LNCAP (cell line): ENCODE results near the gene BABAM2.

Source experiments
- TF ChIP-seq, protein P1 (sequence below): fragments of 450-650 bp; IDR thresholded peaks from 2 replicates; pipeline ENCODE4 v1.5.1; 2017; ENCODE audit warnings: mild to moderate bottlenecking

Gene BABAM2

GRCh38 chr2:28021898-28022297, 131.4 kb downstream of the BABAM2 start:
- TF ChIP-seq, protein P1, sequence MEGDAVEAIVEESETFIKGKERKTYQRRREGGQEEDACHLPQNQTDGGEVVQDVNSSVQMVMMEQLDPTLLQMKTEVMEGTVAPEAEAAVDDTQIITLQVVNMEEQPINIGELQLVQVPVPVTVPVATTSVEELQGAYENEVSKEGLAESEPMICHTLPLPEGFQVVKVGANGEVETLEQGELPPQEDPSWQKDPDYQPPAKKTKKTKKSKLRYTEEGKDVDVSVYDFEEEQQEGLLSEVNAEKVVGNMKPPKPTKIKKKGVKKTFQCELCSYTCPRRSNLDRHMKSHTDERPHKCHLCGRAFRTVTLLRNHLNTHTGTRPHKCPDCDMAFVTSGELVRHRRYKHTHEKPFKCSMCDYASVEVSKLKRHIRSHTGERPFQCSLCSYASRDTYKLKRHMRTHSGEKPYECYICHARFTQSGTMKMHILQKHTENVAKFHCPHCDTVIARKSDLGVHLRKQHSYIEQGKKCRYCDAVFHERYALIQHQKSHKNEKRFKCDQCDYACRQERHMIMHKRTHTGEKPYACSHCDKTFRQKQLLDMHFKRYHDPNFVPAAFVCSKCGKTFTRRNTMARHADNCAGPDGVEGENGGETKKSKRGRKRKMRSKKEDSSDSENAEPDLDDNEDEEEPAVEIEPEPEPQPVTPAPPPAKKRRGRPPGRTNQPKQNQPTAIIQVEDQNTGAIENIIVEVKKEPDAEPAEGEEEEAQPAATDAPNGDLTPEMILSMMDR, result no peak

DNA sequence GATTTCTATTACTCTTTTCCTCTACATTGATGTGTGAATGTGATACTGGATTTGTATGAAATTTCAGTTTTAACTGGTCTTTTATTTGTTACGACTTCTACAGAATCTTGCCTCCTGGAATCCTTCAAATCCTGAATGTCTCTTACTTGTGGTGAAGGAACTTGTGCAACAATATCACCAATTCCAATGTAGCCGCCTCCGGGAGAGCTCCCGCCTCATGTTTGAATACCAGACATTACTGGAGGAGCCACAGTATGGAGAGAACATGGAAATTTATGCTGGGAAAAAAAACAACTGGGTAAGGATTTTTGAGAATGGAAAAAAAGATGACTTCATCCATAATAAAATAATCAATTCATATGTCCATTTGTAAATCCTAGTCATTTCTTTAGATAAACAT, 134.6 kb downstream of the BABAM2 start:
- TF ChIP-seq, protein P1, result no peak

DNA sequence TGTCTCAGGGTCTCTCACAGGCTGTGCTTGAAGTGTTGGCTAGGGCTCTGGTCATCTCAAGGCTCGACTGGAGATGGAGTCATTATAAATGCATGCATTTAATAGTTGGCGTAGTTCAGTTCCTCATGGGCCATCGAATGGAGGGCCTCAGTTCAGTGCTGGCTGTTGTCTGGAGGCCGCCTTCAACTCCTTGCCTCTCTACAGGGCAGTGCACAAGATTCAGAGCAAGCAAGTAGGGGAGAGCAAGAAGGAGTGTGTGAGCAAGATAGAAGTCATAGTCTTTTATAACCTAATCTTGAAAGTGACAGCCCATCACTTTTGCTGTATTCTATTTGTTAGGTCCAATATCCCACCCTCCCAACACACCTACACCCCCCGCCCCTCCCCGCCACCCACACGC, 137.5 kb downstream of the BABAM2 start:
- TF ChIP-seq, protein P1, result no peak

DNA sequence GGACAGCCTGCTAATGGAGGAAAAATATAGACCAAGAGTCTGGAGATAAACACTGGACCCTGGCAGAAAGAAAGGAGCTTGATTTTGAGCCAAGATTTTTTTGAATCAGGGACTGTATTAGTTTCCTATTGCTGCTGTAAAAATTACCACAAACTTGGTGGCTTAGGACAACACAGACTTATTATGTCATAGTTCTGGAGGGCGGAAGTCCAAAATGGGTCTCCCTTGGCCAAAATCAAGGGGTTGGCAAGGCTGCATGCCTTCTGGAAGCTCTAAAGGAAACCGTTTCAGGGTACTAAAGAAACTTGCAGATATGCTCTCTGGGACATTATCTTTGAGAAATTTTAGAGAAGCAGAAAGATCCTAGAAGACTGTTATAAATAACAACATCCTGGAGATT, 140.1 kb downstream of the BABAM2 start:
- TF ChIP-seq, protein P1, result no peak

GRCh38 chr2:28032816-28033215, 142.3 kb downstream of the BABAM2 start:
- TF ChIP-seq, protein P1, result no peak

DNA sequence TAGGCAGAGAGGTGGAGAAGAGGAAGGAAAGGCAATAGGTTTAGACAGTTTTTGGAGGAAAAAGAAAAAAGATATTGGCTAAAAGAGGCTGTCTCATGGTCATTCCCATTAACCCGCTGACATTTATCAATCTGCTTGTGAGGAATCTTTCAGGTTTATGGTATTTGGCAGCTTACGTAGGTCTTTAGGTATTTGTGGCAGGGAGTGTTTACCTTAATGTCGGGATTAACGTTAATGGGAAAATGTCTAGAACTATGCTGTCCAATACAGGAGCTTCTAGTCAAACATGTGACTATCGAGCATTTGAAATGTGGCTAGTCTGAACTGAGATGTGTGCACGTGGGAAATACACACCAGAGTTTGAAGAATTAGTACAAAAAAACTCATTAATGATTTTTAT, 144.2 kb downstream of the BABAM2 start:
- TF ChIP-seq, protein P1, result no peak

GRCh38 chr2:28035163-28035690, 144.7 kb downstream of the BABAM2 start:
- TF ChIP-seq, protein P1, result no peak

- TF ChIP-seq, protein P1, result no peak
Observed at GRCh38 chr2:28035816-28036215, 145.3 kb downstream of the BABAM2 start.
